HG03108 (cell line): ENCODE measurements around the gene PRIM1.
"Not testable (repeated sequence)": the region's sequence is repeated elsewhere in the genome, so short reads cannot be mapped to it uniquely, and the experiment has no call there.

Experiments
- ATAC-seq: cut with Tn5 transposase; IDR thresholded peaks from one replicate; pipeline ENCODE4 v1.9.1; 2021; ENCODE audit warnings: moderate library complexity; ENCODE audit not compliant: unreplicated experiment

The PRIM1 gene

DNA sequence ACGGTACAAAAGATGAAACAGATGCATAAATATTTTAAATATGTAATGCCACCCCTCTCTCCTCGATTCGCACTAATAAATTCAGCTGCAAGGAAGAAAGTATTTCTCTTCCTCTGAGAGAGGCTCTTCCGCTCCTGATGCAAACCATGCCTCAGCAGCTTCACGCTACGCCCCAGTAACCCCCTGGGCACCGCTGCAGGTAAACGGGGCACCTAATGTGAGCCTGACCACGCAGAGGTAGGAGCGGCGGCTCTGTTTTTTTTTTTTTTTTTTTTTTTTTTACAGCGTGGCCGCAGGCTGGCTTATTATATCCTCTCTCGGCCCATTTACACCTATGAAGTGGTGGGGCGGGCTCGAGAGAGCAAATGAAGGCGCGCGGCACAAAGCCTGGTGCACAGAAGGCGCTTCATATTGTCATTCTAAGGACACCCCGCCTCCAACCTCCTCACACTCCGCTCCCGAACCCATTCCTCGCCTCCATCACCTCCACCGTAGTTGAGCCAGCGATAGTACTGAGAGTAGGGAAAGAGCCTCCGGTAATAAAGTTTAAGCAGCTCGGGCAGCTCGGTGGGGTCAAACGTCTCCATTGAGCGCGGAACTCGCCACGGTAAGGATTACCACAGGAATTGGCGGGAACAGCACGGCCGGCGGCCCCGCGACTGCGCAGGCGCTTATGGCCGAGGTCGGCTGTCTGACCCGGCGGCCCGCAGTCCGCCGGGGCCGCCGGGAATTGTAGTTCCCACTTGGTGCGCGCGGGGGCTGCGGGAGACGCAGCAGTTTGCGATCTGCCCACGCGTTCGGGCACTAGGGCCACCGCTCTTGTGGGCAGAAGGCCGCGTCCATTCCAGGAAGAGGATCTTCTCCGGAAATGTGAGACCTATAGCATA is at the start of gene PRIM1:
Gene PRIM1 (minus strand): TSS at position 612 of the 887 bp plus-strand sequence. CDS start 25 bp downstream, at position 587.
- peak; percentile 77 for ATAC-seq

GRCh38 chr12:56800221-56800620 is 48.1 kb upstream of the PRIM1 start:
- ATAC-seq: no peak

GRCh38 chr12:56799345-56799744 is 47.2 kb upstream of the PRIM1 start:
- not testable (repeated sequence) for ATAC-seq

DNA sequence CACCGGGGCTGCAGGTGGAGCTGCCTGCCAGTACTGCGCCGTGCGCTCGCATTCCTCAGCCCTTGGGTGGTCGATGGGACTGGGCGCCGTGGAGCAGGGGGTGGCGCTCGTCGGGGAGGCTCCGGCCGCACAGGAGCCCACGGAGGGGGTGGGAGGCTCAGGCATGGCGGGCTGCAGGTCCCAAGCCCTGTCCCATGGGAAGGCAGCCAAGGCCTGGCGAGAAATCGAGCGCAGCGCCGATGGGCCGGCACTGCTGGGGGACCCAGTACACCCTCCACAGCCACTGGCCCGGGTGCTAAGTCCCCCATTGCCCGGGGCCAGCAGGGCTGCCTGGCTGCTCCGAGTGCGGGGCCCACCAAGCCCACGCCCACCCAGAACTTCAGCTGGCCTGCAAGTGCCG is 43.7 kb upstream of the PRIM1 start:
- not testable (repeated sequence) for ATAC-seq

- not testable (repeated sequence) for ATAC-seq
Measured at GRCh38 chr12:56795046-56795562, 43.0 kb upstream of the PRIM1 start.

DNA sequence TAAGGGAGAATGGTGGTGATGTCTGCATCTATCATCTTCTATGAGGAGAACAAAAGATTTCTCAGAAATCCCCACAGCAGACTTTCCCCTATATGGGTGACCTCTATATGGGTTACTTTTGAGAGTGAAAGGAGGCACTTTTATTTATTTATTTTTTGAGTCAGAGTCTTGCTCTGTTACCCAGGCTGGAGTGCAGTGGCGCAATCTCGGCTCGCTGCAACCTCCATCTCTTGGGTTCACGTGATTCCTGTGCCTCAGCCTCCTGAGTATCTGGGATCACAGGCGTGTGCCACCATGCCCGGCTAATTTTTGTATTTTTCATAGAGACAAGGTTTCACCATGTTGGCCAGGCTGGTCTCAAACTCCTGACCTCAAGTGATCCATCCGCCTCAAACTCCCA is 41.0 kb upstream of the PRIM1 start:
- not testable (repeated sequence) for ATAC-seq

DNA sequence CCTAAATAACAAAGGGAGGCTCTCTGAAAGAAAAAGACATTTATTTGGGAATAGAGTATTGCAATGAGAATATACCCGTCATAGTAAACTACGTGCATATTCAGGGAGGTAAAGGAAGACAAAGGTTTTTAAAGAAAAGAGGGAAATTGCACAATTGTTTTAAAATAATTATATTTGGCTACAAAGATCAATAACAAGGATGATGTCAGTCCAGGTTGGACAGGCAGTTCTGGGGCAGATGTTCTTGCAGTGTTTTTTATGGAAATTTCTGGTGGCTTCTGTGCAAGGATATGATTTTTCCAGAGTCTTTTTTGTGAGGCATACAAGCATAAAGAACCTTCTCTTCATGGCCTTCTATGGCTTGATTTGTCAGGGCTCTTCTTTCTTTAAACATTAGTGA is 40.6 kb upstream of the PRIM1 start:
- no peak for ATAC-seq

- not testable (repeated sequence) for ATAC-seq
Measured at GRCh38 chr12:56789429-56789828, 37.3 kb upstream of the PRIM1 start.

- ATAC-seq: no peak
Measured at GRCh38 chr12:56787498-56787897, 35.4 kb upstream of the PRIM1 start.

DNA sequence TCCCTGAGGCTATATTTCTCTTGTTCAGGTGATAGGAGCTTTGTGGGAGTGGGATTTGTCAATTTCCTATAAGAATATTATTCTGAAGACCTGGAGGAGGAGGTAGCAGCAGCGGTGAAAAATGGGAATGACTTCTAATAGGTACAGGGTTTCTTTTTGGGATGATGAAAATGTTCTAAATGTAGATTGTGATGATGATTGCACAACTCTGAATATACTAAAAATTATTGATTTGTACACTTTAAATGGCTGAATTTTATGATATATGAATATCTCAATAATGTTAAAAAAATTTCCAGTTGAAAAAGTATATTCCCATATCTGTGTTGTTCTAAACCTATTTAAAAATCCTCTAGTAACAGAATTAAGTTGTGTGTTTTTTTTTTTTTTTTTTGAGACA is 33.8 kb upstream of the PRIM1 start:
- ATAC-seq: no peak

DNA sequence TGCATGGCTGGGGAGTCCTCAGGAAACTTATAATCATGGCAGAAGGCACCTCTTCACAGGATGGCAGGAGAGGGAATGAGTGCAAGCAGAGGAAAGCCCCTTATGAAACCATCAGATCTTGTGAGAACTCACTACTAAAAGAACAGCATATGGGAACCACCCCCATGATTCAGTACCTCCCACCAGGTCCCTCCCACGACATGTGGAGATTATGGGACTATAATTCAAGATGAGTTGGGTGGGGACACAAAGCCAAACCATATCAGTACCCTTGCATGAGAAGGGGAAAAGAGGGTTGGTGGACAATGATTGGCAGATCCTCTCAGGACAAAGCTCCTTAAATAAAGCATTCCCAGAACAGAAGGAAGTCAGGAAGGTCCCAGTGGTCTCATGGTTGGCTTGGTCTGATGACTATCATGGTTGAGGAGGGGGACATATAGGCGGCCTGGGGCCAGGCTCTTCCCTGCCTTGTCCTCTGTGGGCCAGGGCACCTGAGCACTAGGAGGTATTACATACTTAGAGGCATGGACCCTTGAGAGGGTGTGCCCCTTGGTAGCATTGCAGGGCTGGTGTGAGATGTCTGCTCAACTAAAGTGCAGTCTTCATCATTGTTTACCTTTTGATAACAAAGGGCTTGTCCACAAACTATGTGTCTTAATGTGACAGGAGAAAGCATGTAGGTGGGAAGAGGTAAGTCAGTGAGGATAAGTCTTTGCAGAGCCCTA is 33.2 kb upstream of the PRIM1 start:
- ATAC-seq: no peak

- ATAC-seq: no peak
Measured at GRCh38 chr12:56781726-56782125, 29.6 kb upstream of the PRIM1 start.

GRCh38 chr12:56778756-56779155 is 26.6 kb upstream of the PRIM1 start:
- ATAC-seq: no peak

DNA sequence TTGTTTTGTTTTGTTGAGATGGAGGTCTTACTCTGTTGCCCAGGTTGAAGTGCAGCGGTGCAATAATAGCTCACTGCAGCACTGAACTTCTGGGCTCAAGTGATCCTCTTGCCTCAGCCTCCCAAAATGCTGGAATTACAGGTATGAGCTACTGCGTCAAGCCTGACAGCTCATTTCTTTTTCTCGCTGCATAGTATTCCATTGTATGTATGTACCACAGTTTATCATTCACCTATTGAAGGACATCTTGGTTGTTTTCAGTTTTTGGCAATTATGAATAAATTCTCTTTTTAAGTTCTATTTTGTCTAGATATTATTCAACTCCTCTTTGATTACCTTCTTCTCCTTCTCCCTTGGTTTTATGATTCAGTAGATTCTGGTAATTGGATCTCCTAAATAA is 24.5 kb upstream of the PRIM1 start:
- no peak for ATAC-seq

DNA sequence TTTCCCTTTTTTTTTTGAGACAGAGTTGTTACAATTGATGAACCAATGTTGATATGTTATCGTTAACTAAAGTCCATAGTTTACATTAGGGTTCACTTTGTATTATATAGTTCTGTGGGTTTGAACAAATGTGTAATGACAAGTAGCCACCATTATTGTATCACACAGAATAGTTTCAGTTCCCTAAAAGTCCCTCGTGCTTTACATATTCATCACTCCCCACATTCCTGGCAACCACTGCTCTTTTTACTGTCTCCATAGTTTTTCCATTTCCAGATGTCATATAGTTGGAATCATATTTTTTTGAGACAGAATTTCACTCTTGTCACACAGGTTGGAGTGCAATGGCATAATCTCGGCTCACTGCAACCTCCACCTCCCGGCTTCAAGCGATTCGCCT is 23.5 kb upstream of the PRIM1 start:
- ATAC-seq: no peak

DNA sequence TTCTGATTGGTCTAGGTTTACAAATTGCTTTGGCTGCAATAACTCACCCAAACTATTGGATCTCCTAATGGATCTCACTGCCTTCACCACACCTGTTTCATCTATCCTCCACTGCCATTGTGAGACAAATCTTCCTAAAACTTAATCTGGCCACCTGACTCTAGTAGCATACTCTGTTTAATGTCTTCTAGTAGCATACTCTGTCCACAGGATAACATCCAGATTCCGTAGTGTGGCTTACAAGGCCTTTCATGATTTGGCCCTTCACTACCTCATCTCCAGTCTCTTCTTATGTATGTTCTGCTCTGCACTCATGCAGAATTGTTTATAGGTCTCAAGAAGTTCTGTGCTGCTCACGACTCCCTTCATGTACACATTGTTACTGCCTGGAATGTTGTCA is 21.0 kb upstream of the PRIM1 start:
- ATAC-seq: no peak

- ATAC-seq: no peak
Measured at GRCh38 chr12:56772625-56773024, 20.5 kb upstream of the PRIM1 start.

GRCh38 chr12:56769868-56770267 is 17.7 kb upstream of the PRIM1 start:
- no peak for ATAC-seq

DNA sequence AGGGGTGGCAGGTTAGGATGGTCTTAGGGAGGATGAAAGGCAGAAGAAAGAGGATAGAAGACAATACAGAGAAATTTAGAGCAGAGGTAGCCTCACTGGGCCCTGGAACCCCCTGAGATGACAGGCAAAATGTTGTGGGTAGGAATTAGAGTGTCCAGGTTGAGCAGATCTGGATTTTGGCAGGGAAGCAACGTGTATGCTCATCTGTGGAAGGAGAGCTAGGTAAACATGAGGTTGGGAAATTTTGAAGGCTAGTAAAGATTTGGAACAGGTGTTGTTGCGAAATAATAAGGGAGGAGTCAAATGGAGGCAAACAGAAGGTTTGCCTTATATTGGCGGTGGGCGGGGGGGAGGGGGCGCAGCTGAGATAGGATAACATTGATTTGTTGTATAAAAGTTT is 16.3 kb upstream of the PRIM1 start:
- no peak for ATAC-seq

- peak; percentile 98 for ATAC-seq
Measured at GRCh38 chr12:56766535-56766934, 14.4 kb upstream of the PRIM1 start.

- no peak for ATAC-seq
Measured at GRCh38 chr12:56763753-56764657, 11.9 kb upstream of the PRIM1 start.
